ENCODE results near the gene COL6A1.
"Not testable (repeated sequence)": the region's sequence is repeated elsewhere in the genome, so short reads cannot be mapped to it uniquely, and the experiment has no call there.

COL6A1 gene

DNA sequence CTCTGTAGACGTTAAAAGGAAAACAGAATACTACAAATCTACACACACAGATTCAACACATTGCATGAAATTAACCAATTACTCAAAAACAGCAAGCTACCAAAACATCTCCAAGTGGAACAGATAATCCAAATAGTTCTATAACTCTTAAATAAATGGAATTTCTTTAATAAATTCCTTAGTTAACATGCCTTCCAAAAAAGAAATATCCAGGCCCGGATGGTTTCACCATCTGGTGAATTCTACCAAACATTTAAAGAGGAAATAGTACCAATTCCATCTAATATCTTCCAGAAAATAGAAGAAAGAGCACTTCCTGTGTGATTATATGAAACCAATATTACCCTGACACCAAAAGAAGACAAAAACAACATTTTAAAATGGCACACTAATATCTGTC, 63.6 kb downstream of the COL6A1 start:
- DNase-seq (ENCODE audit: insufficient read length, low spot score): no peak
- FAIRE-seq: no peak
- TF ChIP-seq, protein P1, sequence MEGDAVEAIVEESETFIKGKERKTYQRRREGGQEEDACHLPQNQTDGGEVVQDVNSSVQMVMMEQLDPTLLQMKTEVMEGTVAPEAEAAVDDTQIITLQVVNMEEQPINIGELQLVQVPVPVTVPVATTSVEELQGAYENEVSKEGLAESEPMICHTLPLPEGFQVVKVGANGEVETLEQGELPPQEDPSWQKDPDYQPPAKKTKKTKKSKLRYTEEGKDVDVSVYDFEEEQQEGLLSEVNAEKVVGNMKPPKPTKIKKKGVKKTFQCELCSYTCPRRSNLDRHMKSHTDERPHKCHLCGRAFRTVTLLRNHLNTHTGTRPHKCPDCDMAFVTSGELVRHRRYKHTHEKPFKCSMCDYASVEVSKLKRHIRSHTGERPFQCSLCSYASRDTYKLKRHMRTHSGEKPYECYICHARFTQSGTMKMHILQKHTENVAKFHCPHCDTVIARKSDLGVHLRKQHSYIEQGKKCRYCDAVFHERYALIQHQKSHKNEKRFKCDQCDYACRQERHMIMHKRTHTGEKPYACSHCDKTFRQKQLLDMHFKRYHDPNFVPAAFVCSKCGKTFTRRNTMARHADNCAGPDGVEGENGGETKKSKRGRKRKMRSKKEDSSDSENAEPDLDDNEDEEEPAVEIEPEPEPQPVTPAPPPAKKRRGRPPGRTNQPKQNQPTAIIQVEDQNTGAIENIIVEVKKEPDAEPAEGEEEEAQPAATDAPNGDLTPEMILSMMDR (IDR thresholded peaks at IDR 0.05; ENCODE audit: insufficient read depth, missing control alignments): no peak

DNA sequence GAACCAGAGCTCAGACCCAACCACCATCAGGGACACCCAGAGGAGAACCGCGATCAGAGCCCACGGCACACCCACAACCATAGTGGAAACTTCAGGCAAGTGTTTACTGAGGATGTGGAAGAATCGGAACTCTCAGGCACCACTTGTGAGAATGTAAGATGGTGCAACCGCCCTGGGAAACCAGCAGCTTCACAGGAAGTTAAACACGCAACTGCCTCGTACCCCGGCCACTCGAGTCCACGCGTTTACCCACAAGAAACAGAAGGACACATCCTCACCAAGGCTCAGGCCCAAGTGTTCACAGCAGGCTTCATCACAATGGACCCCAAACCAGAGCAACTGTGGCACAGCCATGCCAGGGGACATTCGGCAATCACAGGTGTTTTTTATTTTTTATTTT, 64.9 kb downstream of the COL6A1 start:
- TF ChIP-seq, protein P1 (IDR thresholded peaks at IDR 0.05; ENCODE audit: insufficient read depth, missing control alignments): no peak
- DNase-seq (ENCODE audit: insufficient read length, low spot score) (no peak), FAIRE-seq (no peak)

DNA sequence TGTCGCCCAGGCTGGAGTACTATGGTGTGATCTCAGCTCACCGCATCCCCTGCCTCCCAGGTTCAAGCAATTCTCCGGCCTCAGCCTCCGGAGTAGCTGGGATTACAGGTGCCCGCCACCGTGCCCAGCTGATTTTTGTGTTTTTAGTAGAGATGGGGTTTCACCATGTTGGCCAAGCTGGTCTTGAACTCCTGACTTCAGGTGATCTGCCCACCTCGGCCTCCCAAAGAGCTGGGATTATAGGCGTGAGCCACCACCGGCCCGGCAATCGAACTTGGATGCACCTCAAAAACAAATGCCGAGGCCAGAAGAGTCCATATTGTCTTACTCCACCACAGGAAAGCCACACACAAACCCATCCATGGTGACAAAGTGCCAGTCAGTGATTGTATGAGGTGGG, 65.3 kb downstream of the COL6A1 start:
- DNase-seq (ENCODE audit: insufficient read length, low spot score); FAIRE-seq: not testable (repeated sequence)

DNA sequence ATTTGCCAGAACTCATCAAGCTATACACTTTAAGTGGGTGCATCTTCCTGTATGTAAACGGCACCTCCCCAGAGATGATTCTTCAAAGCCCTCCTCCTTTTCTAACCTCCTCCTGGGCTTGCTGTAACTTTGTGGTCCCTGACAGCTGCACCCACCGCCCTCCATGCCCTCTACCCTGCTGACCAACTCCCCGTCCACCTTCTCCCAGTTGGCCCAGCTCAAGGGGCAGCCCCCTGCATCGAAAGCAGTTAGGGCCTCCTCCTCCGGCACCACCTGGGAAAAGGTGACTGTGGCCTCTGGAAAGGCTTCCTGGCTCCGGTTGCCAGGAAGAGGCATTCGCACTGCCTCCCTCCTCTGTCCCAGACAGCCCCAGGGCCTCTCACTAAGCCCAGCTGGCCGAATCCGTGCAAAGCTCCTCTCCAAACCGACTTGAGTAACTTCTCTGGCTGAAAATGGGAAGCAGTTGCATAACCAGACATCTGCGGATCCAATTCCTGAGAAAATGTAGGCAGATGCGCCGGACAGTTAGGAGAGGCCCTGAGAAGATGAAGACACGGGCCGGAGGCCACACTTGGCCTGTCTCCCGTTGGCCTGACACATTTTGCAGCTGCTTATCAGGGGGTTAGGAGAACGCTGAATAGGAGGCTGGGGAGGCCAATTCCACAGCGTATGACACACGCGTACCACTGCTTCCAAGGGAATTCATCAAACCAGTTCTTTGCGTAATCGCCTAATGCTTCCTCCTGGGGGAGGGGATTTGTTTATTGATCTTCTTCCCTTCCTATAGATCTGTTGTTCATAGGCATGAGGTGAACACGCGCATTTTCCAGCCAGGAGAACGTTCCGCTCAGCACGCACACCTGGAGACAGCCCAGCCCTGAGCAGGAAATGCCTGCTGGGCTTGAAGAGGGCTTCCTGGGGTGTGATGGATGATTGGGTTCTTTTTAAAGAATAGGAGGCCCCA, 67.6 kb downstream of the COL6A1 start:
- FAIRE-seq: no peak
- DNase-seq (ENCODE audit: insufficient read length, low spot score): no peak

DNA sequence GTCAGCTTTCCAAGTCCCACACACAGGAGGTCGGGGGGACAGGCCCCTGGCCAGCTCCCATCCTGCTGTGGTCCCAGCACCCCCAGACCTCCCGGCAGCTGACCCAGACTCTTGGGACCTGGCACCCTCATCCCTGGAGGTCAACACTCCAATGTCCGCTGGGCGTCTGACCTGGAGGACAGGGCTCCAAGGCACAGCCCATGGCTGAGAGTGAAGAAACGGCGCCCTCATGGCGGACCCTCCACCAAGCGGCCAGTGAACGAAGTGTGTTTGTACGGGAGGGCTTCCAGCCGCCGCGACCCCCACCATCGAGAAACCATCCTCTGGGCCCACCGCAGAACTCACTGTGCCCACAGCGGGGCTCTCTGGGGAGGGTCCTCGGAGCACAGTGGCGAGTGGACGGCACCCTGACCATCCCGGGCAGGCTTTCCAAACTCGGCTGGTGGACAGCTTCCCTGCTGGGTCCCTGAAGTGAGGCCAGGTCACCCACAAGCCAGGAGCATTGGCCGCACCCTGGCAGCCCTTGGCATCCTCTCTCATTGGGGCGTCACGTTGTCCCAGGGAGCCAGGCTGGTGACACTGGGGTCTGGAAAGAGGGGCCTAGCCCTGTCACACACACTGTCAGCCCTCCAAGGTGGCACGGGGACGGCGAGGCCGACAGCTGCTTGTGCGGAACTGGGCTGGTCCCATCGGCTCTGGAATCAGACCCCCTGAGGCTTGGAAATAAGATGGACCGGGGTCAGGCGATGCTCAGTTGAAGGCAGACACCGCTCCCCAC, 68.5 kb downstream of the COL6A1 start:
- FAIRE-seq (no peak), DNase-seq (ENCODE audit: insufficient read length, low spot score) (no peak)
- TF ChIP-seq, protein P1 (IDR thresholded peaks at IDR 0.05; ENCODE audit: insufficient read depth, missing control alignments): no peak

More for the DNA sequence above, 67.6 kb downstream of the COL6A1 start:
- TF ChIP-seq, protein P1 (IDR thresholded peaks at IDR 0.05; ENCODE audit: insufficient read depth, missing control alignments): no peak

DNA sequence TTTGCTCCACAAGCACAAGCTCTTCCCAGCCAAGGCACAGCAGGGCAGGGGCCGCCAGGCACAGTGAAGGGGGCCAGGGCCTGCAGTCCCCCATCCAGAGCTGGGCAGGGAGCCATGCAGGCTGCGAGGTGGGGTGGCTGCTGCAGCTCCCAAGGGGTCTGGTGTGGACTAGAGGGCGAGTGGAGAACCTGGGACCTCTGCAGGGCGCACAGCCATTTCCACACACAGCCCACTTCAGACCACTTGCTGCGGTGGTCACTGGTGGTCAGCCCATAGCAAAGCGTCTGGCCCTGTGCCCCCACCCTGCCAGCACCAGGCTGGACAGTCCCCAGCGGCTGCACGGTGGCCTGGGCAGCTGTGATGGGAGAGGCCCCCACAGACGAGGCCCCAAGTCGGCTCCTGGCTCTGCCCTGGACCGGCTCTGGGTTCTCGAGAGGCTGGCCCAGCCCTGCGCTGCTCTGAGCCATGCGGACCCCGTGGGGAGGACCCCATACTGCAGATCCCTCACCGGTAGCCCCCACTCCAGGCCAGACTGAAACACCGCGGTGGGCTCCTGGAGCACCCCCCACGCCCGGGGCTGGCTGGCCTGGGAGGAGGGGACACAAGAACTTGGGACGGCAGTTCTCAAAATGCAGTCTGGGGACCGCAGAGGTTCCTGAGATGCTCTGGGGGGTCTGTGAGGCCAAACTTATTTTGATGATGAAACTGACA, 69.3 kb downstream of the COL6A1 start:
- TF ChIP-seq, protein P1 (IDR thresholded peaks at IDR 0.05; ENCODE audit: insufficient read depth, missing control alignments): no peak
- DNase-seq (ENCODE audit: insufficient read length, low spot score) (no peak), FAIRE-seq (no peak)

DNA sequence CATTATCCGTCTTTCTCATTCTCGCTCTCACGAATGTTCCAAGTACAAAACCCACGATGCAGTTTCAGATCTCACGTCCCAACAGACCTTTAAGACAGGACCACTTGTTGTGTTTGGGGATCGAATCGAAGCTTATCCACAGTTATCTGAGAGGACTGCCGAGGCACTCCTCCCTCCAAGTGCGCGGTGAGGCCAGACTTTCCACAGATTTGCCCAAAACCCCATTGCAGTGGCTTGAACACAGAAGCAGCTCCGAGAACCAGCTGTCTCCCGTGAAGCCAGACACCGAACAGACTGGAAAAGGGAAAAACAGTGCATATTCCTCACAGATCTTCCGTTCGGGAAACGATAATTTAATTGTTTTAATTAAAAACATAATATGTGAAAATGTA, 69.8 kb downstream of the COL6A1 start:
- FAIRE-seq (no peak), DNase-seq (ENCODE audit: insufficient read length, low spot score) (no peak)
- TF ChIP-seq, protein P1 (IDR thresholded peaks at IDR 0.05; ENCODE audit: insufficient read depth, missing control alignments): no peak
